Activated CD8-positive, alpha-beta memory T cell treated with anti-CD3 and anti-CD28 coated beads, Interleukin-2, amount 50 U/mL, for 1 hour (primary cell): ENCODE results near the gene BAD.
A peak's percentile ranks its signal among the peaks of the same experiment; 100 is the strongest.
"Not testable (repeated sequence)": the region's sequence is repeated elsewhere in the genome, so short reads cannot be mapped to it uniquely, and the experiment has no call there.

Source experiments
- DNase-seq: peaks from one replicate; pipeline ENCODE4 v3.0.0-alpha.2; 2020; ENCODE audit errors: extremely low read depth

Gene BAD

DNA sequence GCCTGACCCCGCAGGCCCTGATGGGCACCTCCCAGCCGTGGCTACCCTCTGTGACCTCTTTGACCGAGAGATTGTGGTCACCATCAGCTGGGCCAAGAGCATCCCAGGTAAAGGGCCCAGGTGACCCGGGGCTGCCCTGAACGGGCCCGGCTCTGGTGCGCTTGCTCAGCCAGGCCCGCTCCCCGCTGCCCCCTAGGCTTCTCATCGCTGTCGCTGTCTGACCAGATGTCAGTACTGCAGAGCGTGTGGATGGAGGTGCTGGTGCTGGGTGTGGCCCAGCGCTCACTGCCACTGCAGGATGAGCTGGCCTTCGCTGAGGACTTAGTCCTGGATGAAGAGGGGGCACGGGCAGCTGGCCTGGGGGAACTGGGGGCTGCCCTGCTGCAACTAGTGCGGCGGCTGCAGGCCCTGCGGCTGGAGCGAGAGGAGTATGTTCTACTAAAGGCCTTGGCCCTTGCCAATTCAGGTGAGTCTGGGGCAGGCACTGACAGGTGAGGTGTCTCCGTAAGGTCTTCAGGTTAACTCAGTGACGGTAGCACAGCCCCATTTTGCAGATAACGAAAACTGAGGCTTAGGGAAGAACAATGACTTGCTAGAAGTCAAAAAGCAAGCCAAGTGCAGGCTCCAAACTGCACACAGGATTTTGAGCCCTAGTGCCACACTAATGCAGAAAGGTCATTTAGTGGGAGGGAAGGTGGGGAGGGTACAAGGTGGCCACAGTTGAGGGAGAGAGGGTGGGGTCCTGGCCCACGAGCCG, 30.5 kb upstream of the BAD start:
- DNase-seq = no peak

DNA sequence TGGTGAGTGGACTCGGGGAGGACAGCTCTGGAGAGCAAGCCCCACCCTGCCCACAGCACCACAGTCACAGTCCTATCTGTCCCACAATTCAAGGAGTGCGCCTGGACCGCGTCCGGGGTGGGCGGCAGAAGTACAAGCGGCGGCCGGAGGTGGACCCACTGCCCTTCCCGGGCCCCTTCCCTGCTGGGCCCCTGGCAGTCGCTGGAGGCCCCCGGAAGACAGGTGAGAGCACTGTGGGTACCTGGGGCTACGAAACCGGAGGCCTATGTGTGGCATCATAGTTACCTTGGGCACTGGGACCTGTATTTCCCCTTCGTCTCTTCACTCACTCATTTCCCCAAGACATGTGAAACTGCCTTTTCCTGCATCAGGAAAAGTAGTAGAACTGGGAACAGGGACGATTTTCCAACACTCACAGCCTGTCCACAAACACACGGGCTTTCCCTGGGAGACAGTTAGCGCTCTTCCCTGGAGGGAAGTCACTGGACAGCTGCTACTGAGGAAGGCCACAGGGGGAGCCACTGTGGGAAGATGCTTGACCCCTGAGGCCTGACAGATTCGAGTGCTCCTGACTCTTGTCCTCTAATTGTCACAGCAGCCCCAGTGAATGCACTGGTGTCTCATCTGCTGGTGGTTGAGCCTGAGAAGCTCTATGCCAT, 29.8 kb upstream of the BAD start:
- DNase-seq = no peak

DNA sequence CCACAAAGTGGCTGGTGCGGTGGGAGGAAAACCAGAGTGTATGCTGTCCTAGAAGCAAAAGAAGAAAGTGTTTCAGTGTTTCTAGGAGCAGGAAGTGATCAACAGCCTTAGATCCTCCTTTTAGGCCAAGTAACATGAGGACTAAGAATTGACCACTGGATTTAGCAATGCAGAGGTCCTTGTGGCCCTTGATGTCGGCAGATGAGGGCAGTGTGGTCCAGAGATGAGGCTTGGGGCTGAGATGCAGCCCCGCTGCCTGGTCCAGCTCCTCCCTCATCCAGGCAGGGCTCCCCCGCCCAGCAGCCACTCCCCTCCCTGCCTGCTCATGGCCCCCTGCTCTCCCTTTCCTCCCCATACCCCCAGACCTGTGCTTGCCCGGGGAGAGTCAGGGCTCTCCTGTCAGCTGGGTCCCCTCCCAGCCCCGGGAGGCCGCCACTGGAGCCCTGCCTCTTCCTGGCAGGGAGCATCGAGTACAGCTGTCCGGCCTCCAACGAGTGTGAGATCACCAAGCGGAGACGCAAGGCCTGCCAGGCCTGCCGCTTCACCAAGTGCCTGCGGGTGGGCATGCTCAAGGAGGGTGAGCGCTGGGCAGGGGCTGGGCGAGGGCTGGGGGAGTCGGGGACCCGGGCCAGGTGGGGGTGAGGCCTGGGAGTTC, 29.2 kb upstream of the BAD start:
- no peak for DNase-seq

DNA sequence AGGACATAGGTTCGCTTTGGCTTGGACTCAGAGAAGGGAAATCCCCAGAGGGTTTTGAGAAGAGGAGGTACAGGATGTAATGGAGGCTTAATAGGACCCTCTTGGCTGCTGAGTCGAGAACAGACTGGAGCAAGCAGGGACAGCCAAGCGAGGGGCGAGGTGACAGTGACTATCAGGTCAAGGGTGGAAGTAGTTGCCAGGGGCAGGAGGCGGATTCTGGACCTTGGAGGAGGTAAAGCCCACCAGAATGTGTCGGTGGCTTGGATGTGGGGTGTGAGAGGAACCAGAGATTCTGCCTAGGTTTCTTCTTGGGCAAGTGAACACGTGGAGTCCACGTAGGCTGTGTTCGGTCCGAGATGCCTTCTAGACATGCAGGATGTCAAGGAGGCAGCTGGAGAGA, 28.5 kb upstream of the BAD start:
- no peak for DNase-seq

DNA sequence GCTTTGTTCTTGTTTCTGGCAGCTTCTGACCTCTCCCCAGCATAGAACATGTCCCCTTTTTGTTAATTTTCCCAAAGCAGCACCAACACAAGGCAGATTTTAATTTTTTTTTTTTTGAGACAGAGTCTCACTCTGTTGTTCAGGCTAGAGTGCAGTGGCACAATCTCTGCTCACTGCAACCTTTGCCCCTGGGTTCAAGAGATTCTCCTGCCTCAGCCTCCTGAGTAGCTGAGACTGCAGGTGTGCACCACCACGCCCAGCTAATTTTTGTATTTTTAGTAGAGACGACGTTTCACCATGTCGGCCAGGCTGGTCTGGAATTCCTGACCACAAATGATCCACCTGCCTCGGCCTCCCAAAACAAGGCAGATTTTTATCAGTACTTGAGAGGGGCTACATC, 23.3 kb upstream of the BAD start:
- not testable (repeated sequence) for DNase-seq

DNA sequence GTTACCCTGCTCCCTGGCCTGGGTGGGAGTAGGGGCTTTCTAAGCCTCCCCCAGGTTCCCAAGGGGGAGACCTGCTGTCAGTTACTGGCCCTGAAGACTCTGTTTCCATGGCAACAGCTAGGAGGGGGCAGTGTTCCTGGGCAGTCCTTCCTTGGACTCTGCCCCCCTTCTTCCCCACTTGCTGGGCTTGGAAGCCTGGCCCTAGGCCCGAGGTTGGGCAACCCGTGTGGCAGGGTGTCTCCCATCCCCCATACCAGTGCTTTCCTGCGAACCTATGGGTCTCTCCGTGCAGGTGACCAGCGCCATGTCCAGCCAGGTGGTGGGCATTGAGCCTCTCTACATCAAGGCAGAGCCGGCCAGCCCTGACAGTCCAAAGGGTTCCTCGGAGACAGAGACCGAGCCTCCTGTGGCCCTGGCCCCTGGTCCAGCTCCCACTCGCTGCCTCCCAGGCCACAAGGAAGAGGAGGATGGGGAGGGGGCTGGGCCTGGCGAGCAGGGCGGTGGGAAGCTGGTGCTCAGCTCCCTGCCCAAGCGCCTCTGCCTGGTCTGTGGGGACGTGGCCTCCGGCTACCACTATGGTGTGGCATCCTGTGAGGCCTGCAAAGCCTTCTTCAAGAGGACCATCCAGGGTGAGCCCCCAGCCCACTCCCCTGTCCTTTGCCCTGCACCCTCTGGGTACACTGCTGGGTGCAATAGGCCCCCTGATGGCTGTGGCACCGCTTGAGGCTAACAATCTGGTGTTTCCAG, 22.6 kb upstream of the BAD start:
- DNase-seq = no peak

DNA sequence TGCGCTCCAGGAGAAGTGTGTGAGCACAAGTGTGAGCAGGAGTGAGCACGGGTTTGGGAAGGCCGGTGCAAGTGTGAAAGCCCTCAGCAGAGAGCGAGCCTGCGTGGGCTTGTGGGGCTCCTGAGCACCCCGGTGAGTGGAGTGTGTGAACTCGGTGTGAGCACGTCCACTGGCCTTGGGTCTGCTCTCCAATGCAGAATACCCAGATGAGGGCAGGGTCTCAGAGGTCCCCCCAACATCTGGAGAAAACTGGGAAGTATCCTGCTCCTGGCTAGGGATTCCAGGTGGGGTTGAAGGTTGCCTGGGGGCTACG, 22.1 kb upstream of the BAD start:
- no peak for DNase-seq

DNA sequence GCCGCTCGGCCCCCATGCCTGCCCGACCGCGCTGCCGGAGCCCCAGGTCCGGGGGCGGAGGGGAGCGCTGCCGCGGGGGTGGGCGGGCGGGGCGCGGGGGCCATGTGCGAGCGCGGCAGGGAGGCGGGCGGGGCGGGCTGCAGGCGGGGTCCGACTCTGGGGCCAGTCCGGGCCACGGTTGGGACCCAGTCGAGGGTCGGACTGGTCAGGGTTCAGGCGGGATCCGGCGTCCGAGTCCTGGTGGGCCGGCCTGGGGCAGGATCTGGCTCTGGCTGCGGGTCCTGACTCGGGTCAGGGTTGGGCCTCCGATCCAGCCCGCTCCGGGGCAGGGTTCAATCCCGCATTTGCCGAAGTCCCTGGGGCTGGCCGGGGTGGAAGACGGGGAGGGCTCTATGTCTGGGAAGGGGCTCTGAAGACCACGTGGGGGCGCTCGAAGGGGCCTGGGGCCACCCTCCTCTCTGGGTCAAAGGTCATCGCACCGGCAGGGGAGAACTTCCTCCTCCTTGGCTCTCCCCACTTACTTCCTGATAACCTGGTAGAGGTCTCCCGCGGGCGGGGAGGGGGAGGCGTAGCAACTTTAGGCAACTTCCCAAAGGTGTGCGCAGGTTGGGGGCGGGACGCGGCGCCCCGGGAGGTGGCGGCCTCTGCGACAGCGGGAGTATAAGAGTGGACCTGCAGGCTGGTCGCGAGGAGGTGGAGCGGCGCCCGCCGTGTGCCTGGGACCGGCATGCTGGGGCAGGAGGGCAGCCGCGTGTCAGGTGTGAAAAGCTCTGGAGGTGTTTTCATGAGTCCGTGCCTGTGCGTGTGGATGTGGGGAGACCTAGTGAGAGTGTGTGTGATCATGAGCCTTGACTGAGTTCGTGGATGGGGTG, 21.5 kb upstream of the BAD start:
- no peak for DNase-seq

DNA sequence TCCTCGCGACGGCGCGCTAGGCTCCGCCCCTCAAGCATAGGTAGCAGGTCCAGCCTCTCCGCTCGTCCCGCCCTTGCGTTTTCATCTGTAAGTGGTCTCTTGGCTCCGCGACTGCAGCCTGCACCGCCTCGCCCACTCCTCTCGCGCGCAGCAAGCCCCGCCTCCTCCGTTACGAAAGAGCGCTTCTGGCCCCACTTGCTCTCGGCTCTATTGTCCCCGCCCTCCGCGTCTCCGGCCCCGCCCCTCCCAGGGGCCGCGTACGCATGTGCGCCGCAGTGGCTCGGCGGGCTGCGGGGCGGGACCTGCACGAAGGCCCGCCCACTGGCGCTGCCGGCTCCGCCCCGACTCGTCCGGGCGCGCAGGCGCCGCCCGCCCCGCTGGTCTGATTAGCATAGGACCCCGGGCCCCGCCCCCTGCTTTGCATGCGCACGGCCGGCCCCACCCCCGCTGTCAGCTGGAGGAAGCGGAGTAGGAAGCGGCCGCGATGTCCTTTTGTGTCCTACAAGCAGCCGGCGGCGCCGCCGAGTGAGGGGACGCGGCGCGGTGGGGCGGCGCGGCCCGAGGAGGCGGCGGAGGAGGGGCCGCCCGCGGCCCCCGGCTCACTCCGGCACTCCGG, 20.7 kb upstream of the BAD start, which contains the start of gene ESRRA:
TSS of gene ESRRA (plus strand) at position 450 of the 616 bp plus-strand sequence. CDS start 1,656 bp downstream, outside the sequence.
- peak; percentile 99 for DNase-seq

DNA sequence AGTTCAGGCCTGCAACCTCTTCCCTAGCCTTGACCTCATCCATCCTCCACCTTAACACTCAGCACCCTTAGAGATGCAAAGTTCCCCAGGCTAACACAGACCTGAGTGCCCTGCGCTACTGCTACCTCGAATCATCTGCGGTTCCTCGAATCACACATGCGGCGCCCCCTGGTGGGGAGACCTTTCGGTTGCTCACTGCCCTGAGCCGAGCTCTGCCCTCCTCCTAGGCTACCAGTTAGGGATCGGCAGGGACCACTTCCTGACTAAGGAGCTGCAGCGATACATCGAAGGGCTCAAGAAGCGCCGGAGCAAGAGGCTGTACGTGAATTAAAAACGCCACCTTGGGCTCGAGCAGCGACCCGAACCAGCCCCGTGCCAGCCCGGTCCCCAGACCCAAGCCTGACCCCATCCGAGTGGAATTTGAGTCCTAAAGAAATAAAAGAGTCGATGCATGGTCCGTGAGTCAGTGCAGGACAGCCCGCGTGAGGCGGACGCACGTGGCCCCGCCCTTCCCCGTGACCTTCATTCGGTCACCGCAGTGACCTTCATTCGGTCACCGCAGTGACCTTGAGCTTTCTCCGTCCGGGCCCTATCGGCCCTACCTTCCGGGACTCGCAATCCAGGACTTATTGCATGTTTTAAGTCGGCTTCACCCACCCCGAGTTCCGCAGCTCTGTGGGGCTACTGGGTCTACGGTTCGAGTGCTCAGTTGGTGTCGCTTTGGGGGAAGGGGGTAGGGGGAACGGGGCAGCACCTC, 20.0 kb upstream of the BAD start:
- DNase-seq = peak; percentile 82

DNA sequence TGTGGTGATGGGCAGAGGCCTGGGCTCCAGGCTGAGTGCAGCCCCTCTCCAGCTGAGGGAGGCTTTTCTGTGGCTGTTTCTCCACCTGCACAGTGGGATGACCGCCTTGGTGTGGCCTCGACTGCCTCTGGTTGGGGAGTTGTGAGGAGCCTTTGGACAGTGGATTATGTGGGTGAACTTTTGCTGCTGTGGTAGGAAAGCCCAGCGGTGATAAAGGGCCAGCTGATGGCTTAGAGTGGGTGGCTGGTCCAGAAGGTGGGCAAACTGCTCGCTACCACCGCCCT, 19.5 kb upstream of the BAD start:
- DNase-seq = no peak

DNA sequence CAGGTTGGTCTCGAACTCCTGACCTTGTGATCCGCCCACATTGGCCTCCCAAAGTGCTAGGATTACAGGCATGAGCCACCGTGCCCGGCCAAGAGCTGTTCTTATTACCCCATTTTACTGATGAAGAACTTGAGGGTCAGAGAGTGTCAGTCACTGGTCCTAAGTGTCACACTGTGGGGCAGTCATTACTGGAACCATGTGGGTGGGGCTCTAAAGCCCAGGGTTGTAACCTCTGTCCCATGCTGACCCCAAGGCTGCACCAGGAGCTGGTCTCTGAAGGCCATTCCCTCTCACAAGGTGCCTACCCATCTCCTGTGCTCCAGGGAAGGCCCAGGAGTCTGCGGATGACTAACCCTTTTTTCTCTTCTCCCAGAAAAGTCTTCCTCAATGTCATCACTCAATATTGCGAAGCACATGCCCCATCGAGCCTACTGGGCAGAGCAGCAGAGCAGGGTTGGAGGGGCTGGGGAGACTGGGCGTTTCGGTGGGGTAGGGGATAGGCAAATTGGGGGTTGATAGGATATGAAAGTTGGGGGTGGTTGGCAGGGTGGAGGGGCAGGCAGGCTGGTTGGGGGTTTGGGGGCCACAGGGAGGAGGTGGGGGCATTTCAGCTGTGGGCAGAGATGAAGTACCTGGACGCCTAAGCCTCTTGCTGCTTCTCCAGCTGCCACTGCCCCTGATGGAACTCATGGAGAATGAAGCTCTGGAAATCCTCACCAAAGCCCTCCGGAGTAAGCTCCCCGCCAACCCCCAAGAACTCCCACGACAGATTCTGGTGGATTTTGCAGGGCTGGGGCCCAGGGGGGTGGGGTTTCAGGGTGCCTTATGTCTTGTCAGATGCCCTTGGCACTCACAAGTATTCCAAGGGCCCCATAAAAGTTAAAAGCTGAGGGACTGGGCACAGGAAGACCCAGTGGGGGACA, 18.9 kb upstream of the BAD start:
- no peak for DNase-seq

DNA sequence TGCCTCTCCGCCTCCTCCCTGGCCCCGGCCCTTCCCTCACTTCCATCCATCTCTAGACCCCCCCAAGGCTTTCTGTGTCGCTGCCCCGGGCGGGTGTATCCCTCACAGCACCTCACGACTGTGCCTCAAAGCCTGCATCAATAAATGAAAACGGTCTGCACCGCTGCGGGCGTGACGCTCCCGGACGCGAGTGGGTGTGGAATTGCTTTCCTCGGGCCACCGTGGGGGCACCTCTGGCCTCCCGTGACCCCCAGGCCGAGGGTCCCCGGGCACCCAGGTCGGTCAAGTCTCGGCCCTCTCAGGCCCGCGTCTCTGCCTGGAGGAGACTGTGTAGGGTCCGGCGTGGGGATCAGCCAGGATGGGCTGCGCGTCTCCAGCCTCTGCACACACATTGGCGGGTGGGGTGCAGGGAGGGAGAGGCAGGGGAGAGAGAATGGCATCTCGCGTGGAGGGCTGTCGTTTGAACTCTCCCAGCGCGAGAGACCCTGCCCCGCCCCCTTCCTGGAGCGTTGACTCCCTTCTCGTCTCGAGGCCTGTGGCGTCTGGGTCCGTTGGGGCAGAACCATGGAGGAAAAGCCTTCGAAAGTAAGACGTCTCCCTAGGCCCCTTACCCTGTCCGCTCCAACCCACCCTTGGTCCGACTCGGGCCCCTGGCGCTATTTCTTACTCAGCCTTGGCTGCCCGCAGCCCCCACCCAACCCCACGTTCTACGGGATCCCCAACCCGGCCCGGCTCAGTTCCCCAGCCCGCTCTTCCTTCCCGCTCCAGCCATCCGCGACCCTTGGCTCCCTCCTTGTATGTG, 15.6 kb upstream of the BAD start, which contains the start of gene CATSPERZ:
TSS of gene CATSPERZ (plus strand) at position 512 of the 802 bp plus-strand sequence. CDS start at position 565, 53 bp downstream.
- no peak for DNase-seq

DNA sequence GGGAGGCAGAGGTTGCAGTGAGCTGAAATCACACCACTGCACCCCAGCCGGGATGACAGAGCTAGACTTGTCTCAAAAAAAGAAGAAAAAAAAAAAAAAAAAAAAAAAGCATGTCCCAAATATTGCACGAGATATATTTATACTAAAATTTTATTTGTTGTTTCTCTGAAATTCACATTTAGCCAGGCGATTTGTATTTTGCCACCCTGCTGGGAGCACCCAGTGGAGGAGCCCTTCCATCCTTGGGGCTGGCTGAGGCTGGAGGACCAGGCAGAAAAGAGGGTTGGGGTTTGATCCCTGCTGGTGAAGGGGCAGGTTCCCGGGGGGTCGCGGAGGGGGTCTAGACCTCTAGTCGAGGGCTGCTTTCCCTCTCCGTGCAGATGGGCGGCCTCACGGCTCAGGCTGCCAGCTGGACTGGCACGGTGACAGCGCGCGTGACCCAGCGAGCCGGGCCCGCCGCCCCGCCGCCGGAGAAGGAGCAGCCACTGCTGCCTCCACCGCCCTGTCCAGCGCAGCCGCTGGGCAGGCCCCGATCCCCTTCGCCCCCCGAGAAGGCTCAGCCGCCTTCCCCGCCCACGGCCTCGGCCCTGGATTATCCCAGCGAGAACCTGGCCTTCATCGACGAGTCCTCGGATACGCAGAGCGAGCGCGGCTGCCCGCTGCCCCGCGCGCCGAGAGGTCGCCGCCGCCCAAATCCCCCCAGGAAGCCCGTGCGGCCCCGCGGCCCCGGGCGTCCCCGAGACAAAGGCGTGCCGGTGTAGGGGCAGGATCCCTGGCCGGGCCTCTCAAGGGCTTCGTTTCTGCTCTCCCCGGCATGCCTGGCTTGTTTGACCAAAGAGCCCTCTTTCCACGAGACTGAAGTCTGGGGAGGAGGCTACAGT, 14.7 kb upstream of the BAD start:
- DNase-seq = no peak

DNA sequence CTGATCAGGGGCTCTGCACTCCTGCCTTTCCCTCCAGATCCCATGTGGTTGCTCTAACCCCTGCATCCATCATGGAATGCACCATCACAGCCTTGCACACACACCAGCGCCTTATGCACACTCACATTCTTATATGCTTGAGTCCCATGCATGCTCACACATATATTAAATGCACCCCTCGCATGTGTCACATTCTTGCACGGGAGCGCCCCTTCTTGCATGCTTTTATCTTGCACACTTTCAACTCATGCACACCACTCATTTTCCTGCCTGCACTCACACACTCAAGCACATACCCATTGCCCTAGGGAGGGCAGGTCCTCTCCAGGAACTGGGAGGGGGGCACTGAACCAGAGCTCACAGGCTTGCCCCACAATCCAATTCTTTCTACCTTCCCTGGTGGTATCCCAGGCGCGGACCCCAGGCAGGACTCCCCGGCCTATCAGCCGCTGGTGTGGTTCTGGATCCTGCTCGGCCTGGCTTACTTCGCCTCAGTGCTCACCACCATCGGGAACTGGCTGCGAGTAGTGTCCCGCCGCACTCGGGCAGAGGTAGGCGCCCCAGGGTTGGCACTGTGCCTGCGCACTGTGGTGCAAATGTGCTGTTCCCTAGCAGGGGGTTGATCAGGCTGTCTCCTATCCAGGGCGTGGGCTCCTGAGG, 13.4 kb upstream of the BAD start:
- DNase-seq = no peak

DNA sequence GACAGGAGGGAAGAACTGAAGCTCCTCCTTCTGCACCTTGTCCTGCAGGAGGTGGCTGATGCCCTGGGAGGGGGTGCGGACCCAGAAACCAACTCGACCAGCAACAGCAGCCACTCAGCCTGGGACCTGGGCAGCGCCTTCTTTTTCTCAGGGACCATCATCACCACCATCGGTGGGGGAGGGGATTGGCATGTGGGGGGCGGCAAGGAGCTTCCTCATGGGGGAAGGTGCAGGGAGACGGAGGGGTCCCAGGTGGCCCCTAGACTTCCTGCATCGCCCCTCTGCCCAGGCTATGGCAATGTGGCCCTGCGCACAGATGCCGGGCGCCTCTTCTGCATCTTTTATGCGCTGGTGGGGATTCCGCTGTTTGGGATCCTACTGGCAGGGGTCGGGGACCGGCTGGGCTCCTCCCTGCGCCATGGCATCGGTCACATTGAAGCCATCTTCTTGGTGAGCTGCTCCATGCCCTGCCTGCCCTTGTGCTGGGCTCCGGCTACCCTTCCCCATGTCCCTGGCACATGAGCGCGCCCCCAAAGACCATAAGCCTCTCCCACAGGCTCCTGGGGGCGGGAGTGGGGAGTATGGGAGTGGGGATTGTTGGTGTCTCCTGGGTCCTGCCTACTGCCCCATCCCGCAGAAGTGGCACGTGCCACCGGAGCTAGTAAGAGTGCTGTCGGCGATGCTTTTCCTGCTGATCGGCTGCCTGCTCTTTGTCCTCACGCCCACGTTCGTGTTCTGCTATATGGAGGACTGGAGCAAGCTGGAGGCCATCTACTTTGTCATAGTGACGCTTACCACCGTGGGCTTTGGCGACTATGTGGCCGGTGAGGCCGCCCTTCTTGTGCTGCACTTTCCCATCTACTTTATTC, 12.6 kb upstream of the BAD start:
- DNase-seq = no peak
